HG03045 (cell line): Measurements from ENCODE around the gene ZNF365.
A peak's percentile ranks its signal among the peaks of the same experiment; 100 is the strongest.

Experiments
- ATAC-seq: cut with Tn5 transposase; IDR thresholded peaks from one replicate; pipeline ENCODE4 v1.9.1; 2021; ENCODE audit warnings: mild to moderate bottlenecking, moderate library complexity; ENCODE audit not compliant: unreplicated experiment

Gene ZNF365

GRCh38 chr10:62413652-62414051 is 39.5 kb downstream of the ZNF365 start:
- ATAC-seq: no peak

- no peak for ATAC-seq
Observed at GRCh38 chr10:62414359-62414758, 40.2 kb downstream of the ZNF365 start.

- no peak for ATAC-seq
Observed at GRCh38 chr10:62422068-62422590, 48.0 kb downstream of the ZNF365 start.

- ATAC-seq: no peak
Observed at GRCh38 chr10:62424026-62424425, 49.9 kb downstream of the ZNF365 start.

- no peak for ATAC-seq
Observed at GRCh38 chr10:62426086-62426485, 51.9 kb downstream of the ZNF365 start.

GRCh38 chr10:62426600-62426999 is 52.4 kb downstream of the ZNF365 start:
- ATAC-seq: no peak

GRCh38 chr10:62430881-62431280 is 56.7 kb downstream of the ZNF365 start:
- no peak for ATAC-seq

- ATAC-seq: peak; percentile 90
Observed at GRCh38 chr10:62433181-62433692, 59.1 kb downstream of the ZNF365 start.

GRCh38 chr10:62433901-62434300 is 59.7 kb downstream of the ZNF365 start:
- no peak for ATAC-seq

- ATAC-seq: peak; percentile 46
Observed at GRCh38 chr10:62437696-62438095, 63.5 kb downstream of the ZNF365 start.

- ATAC-seq: no peak
Observed at GRCh38 chr10:62442006-62442405, 67.8 kb downstream of the ZNF365 start.

GRCh38 chr10:62442894-62443669 is 68.9 kb downstream of the ZNF365 start:
- ATAC-seq: no peak

- ATAC-seq: no peak
Observed at GRCh38 chr10:62443866-62444265, 69.7 kb downstream of the ZNF365 start.

GRCh38 chr10:62446627-62447026 is 72.5 kb downstream of the ZNF365 start:
- no peak for ATAC-seq

GRCh38 chr10:62450912-62451610 is 76.9 kb downstream of the ZNF365 start:
- no peak for ATAC-seq

GRCh38 chr10:62451611-62451975 is 77.4 kb downstream of the ZNF365 start:
- no peak for ATAC-seq
